Activated gamma-delta T cell treated with anti-CD3 and anti-CD28 coated beads, Interleukin-2, amount 50 U/mL, for 16 hours (primary cell): ENCODE data around the gene FAM53B.
"Not testable (repeated sequence)": the region's sequence is repeated elsewhere in the genome, so short reads cannot be mapped to it uniquely, and the experiment has no call there.

Experiments
- DNase-seq: peaks from one replicate; pipeline ENCODE4 v3.0.0-alpha.2; 2020; ENCODE audit warnings: low read depth

Gene FAM53B, protein sequence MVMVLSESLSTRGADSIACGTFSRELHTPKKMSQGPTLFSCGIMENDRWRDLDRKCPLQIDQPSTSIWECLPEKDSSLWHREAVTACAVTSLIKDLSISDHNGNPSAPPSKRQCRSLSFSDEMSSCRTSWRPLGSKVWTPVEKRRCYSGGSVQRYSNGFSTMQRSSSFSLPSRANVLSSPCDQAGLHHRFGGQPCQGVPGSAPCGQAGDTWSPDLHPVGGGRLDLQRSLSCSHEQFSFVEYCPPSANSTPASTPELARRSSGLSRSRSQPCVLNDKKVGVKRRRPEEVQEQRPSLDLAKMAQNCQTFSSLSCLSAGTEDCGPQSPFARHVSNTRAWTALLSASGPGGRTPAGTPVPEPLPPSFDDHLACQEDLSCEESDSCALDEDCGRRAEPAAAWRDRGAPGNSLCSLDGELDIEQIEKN

DNA sequence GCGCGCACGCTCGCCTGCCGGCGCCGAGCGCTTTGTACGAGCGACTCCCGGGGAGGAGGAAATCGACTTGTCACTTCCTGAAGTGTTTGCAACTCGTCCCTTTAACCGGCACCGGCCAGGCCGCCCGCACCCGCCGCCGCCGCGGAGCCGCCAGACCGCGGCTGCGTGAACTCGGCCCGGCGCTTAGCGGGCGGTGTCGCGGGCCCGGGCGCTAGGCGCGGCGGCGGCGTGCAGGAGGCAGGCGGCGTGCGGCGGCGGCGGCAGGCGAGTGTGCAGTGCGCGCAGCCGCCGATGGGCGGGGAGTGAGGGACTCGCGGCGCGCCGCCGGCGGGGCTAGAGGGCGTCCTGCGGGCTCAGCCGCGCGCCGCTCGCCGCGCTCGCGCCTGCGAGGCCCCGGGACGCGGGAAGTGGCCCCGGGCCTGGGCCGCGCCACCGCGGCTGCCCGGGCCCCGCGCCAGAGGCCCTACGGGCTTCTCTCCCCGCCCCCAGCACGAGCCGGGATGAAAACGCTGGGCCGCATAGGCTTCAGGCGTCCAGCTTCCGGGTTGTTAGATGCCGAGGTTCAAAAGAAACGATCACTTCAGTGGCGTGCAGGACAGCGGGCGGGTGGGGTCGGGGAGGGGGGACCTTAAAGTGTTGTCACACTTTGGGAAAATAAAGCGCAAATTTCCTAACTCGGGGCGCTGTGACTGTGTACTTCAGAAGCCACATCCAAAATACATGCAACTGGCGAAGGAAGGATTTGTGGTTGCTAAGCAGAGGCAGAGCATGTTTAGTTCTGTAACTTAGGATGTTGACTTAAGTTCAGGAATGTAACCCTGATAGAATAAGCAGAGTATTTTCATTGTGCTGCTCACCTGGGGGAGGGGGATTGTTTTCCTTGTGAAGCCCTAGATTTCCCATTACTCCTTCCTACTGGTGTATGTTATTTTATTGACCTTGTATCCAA, at the start of gene FAM53B:
Gene FAM53B (minus strand): TSS at position 277 of the 949 bp plus-strand sequence. CDS start 37,665 bp downstream, outside the sequence.
- peak; percentile 65 for DNase-seq

DNA sequence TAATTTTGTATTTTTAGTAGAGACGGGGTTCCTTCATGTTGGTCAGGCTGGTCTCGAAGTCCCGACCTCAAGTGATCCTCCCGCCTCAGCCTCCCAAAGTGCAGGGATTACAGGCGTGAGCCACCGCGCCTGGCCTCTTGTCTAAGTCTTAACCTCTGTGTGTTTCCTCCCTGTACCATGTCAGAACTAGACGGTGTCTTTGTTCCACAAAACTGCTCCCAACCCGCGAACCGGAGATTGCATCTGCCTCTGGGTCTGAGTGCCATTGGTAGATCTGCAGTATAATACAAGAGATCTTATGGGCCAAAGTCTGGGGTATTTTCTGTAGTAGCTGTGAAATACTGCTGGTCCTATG, 48.8 kb upstream of the FAM53B start:
- no peak for DNase-seq

DNA sequence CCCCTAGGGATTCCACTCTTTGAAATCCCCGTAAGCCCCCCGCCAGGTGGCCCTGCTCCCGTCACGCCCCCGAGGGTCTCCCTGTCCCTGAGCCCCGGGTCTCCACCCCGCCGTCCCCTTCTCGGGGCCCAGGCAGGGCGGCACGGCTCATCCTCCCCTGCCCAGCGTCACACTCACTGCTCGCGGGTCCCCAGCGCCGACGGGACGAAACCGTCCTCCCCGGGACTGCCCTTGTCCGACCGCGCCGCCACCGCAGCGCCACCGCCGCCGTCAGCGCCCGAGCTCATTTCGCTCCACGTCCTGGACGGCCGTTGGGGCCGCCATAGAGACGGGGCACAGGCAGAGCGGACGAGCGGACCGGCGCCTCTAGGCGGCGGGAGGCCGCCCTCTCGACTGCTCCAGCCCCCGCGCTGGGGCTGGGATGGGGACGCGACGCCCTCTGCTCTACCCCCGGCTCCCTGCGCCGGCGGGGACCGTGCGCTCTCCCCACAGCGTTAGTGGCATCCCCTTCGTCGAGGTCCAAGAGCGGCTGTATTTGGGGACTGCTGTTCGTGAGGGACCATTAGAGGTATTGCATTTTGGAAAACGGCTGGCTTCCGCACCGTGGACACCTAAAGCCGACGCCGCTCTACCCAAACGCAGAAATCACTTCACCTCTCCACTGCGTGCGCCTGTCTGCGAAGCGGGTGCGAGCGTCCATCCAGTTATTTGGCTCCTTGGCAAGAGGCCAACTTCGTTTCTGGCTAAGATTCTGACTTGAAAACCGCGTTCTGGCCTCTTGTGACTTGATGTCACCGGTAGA, 47.6 kb upstream of the FAM53B start, which contains the start of gene EEF1AKMT2:
Gene EEF1AKMT2 (minus strand): TSS at position 341 of the 802 bp plus-strand sequence. CDS start 54 bp downstream, at position 287.
- peak; percentile 76 for DNase-seq

DNA sequence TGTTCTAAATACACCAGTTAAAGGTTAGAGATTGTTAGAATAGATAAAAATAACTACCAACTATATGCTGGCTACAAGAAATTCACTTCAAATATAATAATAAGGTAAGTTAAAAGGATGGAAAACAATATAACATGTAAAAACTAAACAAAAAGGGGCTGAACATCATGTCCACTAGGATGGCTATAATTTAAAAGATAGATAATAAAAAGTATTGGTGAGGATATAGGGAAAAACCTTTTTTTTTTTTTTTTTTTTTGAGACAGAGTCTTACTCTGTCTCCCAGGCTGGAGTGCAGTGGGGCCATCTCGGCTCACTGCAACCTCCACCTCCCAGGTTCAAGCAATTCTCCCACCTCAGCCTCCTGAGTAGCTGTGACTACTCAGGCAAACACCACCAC, 38.7 kb upstream of the FAM53B start:
- DNase-seq, result not testable (repeated sequence)

DNA sequence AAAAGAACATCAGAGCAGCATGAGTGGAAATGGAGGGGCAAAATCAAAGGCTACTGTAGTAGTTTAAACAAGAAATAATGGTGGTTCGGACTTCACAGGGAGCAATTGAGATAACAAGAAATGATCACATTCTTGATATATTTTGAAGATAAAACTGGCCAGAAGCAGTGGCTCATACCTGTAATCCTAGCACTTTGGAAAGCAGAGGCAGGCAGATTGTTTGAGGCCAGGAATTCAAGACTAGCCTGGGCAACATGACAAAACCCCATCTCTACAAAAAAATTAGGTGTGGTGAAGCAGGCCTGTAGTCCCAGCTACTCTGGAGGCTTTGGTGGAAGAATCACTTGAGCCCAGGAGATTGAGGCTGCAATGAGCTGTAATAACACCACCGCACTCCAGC, 24.6 kb upstream of the FAM53B start:
- no peak for DNase-seq

DNA sequence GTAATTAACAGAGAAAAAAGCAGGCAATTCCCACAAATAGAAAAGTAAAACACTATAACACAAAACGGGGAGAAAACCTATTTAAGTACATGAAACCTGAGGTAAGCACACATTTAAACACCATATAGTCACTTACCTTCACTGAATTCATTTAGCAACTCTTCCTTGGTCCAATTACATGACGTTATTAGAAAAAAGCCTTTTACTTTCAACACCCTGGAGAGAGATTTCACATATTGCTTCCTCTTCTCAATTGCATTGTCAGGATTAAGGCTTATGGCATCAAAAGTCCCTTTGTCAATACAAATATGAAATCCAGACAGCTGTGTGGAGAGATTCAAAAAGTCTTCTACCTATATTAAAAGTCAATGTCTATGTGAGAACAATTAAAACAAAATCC, 21.1 kb upstream of the FAM53B start:
- DNase-seq, result no peak

DNA sequence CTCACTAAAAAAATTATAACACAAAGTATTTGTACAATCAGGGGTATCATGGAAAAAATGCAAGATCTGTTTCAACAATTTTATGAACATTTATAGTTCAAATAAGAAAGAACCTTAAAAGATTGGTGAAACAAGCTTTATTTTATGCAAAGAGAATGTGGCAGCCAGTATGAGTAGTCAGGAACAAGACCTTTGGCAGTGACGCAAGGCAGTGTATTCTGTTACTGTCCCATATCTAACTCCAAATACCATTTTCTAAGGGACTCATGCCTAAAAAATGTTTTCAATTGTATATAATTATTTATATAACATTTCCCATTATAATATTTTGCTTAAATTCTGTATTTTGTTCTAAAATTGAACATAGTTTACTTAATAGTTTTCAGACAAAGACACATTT, 19.1 kb upstream of the FAM53B start:
- no peak for DNase-seq

DNA sequence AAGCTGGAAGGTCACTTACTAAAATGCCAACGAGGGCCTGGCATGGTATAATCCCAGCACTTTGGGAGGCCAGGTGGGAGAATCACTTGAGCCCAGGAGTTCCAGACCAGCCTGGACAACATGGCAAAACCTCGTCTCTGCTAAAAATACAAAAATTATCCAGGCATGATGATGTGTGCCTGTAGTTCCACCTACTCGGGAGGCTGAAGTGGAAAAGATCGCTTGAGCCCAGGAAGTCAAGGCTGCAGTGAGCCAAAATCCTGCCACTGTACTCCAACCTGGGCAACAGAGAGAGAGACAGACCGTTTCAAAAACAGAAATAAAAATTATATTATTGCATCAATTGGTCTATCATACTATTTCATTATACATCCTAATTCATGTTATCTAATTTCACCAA, 18.1 kb upstream of the FAM53B start:
- no peak for DNase-seq

DNA sequence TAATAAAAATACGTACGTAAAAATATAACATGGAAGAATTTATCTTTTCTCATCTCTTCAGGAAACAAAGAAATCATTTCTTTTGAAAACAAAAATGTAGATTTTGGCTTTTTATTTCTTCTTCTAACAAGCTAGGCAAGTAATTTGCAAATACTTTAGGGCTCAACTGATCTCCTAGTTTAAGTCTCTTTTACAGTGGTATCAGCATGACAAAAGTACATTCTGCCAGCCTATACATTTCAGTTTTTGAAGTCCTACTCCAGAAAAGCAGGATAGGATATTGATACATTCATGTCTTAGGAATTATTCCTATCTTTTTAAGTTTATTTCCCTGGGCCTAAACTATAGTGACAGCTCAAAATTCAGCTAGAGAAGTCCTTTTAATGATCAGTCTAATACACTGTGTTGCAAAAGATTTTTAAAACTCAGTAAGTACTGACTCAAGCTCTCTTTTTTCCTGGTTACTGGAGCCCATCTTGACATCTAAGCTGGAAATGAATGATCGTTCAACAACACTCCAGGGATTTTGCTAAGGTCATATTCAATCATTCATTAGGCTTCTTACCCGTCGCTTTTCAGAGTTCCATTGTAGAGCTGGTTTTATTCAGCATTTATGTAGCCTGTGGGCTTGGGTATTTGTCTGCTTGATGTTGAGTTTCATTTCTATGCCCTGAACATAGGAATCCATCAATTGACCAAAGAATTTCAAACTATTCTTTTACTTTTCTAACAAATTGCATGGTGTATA, 12.2 kb upstream of the FAM53B start:
- no peak for DNase-seq

DNA sequence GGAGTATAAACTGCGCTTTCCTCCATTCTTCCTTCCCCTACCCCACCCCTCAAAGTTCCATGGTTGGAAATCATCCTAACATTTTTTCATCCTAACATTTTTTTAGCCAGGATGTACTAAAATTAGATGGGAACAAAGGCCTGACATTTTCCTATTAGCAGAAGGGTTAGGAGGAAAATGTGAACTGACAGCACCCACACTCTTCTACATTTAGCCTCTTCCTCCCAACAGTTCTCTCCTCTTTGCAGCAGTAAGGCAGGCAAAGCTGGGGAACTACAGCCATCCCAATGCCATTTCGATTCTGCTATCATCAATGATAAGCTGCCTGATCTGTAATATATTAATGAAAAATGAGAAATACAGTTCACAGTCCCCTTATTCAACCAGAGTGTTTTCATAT, 11.4 kb upstream of the FAM53B start:
- DNase-seq, result no peak

DNA sequence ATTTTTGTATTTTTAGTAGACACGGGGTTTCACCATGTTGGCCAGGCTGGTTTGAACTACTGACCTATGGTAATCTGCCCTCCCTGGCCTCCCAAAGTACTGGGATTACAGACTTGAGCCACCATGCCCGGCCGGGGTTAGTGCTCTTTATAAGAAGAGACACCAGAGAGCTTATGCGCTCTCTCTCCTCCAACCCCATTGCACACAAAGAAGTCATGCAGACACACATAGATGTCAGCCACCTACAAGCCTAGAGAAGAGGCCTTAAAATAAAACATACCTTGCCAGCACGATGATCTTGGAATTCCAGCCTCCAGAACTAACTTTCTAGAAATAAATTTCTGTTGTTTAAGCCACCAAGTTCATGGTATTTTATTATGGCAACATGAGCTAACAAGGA, 10.0 kb upstream of the FAM53B start:
- no peak for DNase-seq

DNA sequence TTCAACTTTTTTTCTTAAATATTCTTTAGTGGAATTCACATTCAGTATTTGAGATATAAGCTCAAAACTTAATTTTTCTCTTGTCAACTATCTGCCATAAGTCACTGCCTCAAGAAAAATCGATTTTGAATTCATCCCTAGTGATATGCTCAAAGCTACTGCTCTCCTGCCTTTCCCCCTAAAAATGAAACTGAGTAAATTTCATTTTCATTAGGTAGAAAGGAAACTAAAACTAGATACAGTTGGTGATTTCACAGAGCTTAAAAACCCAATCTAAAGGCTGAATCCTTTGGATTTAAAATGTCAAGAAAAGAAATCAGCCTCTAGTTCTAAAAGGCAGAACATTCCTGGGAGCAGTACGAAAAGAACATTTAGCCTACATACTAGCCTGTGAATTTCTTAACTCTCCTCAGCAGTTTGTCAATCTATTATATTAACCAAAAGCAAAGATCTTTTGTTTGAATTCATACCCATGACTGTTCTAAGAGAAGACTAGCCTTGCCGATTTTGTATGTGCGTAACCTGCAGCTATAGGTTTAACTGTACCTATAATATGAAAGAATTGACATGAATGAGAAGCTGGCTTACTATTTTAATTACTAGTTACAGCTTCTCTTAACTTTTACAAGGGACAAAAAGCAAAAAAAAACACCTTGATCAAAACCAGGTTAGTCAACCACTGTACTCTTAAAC, 4.9 kb upstream of the FAM53B start:
- DNase-seq, result no peak

DNA sequence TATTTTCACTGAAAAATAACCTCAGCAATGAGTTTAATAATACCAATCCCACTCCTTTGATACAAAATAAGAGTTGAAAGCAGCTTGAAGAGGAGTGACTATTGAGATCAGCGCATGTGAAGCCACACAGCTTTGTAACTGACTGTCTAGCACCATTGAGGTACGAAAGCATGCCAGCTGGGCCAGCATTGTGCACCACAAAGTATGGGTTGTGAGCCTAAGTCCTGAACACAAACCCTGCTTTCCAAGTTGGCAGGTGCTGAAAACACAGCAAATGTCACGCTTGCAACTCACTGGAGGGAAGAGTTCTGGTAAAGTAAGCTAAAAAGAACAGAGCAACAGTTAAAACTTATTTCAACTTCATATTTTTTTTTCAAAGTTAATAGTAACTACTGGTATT, 4.0 kb upstream of the FAM53B start:
- DNase-seq, result no peak

DNA sequence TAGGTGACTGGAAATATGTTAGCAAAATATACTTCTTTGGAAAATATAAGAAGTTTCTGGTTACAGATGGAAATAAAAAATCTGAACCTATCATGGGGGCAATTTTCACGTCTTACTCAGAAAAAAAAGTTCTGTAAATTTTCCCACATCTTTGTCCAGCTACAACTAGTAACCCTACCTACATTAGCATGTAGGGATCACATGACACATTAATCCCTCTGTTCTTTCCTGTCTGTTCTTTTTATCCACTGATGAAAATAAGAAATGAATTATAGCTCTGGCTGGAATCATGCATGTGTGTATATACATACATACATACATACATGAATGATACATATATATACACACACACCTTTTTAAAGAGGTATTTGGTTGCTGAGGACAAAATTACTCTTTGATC, 3.6 kb upstream of the FAM53B start:
- no peak for DNase-seq

DNA sequence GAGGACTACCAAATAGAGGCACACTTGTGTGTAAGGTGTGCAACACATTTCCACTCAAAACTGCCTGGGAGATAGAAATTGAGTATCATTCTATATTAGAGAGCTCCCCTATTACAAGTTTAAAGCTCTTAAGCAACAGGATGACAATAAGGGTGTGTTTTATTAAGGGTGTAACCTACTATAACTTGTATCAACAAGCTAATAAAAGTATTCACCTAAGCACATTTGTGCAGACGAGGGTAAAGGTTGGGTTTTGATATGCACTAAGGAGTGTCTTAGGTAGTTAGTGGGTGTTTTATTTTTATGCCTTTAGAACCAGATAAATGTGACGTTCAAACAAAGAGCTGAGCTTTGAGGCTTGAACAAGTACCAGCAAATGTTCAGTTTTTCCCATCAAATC, 2.8 kb upstream of the FAM53B start:
- no peak for DNase-seq

DNA sequence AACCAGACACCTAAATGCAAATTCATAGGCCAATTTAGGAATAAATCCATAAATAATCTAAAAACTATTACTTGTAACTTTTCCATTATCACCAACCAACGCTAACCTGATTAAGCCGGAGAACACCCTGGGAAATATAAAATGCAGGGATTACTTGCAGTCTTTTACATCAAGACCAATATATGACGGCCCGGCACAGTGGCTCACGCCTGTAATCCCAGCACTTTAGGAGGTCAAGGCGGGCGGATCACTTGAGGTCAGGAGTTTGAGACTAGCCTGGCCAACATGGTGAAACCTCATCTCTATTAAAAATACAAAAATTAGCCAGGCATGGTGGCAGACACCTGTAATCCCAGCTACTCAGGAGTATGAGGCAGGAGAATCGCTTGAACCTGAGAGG, 2.3 kb upstream of the FAM53B start:
- not testable (repeated sequence) for DNase-seq

DNA sequence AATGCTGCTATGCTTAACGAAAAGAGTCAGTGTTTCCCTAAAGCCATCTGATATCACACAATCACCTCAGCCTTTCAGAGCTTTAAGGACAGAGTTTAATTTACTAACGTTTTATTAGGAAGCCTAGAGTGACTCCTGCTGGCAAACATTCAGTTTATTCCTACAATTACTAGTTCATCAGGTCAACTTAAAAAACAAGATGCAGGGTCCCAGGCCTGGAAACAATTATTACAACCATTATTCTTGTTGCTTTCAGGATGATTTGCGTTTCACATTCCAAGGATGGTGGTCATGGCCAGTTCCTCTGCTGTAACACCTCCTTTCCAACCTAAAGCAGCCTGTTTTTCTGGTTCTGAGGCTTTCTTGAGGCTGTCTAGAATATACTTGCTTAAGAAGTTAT, 1.5 kb upstream of the FAM53B start:
- DNase-seq, result no peak

DNA sequence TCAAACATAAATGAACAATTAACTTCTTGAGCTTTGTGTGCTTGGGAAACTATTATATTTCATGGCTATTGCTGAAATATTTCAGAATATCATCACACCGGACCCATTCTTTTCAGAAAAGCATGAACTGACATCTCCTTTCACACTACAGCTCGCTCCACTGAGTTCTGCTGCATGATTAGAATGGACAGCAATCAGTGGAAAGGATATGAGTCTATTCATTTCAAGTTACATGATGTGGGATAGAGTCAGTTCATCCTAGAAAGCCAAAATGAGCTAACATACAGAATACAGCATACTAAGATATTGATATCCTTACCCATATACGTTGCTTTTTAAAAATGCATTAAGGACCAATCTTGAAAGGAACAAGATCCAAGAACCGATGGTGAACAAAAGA, 1.1 kb upstream of the FAM53B start:
- no peak for DNase-seq

DNA sequence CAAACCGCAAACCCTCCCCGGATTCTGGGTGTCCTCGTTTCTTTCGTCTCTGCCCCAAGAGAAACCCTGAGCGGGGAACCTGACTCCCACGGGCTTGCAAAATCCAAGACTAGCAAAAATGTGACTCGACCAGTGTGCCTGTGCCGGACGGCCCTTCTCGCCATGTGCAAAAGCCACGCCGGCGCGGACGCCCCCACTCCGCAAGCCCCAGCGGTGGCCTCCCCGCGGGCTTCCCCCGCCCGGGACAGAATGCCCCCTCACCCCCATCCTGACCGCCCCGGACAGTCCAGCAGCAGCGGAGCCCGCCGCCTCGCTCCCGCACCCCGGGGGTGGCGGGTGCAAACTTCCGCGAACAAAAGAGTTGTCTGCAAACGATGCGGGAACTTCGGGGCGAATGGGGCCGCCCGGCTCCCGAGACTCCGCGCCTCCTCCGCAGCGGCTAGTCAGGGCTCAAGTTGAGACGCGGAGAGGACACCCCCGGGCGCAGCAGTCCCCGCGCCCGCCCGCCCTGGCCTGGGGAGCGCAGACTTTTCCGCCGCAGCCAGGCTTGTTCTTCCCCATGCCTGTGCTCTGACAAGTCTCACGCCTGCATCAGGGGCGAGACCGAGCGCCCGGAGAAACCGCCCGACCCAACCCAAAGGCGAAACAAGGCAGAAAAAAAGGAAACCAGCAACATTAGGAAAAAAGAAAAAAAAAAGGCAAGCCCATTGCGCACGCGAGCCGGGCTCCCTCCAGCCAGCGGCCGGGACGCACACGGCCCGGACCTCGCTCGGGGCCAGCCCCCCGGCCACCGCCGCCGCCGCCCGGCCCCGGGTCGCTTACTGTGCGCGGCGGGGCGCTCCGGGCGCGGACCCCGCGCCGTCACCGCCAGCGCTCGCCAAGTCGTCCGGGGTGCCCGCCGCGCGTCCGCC, 732 bp downstream of the FAM53B start:
- no peak for DNase-seq
